Measurements from ENCODE around the gene FMO2.

The FMO2 gene, protein sequence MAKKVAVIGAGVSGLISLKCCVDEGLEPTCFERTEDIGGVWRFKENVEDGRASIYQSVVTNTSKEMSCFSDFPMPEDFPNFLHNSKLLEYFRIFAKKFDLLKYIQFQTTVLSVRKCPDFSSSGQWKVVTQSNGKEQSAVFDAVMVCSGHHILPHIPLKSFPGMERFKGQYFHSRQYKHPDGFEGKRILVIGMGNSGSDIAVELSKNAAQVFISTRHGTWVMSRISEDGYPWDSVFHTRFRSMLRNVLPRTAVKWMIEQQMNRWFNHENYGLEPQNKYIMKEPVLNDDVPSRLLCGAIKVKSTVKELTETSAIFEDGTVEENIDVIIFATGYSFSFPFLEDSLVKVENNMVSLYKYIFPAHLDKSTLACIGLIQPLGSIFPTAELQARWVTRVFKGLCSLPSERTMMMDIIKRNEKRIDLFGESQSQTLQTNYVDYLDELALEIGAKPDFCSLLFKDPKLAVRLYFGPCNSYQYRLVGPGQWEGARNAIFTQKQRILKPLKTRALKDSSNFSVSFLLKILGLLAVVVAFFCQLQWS
- total RNA-seq: 0 reads per million in 2 experiments

DNA sequence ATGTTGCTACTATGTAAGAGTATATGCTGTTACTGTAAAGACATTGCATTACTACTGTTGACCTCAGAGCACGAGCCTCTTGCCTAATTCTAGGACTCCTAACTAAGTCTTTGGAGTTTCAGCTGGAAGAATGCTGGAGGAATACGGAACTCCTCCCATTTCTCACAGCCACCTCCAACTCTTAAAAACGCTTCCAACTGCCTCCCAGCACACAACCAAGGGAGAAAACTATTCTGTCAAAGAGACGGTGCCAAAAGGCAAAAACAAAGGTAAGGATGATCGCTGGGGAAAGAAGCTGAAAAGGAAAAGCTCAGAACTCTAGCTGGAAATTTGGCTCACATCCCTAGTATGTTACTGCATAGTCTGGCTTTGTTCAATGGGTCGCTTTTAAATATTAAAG, at the start of gene FMO2:
Gene FMO2, plus strand, starts transcription at position 210 of the 400 bp plus-strand sequence. CDS start 414 bp downstream, outside the sequence.
- no peak for DNase-seq (ENCODE audit: low read depth)

DNA sequence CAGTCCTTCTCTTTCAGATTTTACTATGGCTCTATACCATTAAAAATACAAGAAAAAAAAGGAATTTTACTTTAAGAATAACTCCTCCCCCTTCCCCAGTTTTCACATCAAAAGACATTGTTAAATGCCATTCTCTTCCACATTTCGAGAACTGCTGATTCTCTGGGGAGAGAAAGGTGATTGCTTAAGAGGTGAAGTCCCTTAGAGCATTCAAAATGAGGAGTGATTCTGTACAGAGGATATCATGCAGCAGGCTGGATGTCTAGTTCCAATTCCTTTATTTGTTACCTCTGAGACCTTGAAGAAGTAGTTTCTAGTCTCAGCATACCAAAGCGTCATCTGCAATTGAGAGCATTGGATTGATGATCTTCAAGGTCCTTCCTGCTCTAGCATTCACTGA, 47.5 kb upstream of the FMO2 start:
- DNase-seq (ENCODE audit: low read depth): no peak

DNA sequence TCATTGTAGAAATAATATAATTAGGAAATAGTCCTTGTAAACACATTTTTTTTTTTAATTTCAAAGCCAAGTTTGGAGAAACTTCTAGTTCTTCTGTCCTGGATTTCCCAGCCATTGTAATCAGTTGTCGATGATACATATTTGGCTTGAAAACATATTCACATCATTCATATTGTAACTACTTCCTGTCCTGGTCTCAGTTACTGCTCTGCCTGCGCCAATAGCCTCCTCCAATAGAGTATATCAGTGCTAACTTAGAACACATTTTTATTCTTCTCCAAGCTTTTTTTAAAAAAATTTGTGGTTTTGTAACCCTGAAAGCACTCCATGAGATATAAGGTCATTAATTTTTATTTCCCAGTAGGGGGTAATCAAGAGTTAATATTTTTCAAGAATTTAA, 46.1 kb upstream of the FMO2 start:
- no peak for DNase-seq (ENCODE audit: low read depth)

DNA sequence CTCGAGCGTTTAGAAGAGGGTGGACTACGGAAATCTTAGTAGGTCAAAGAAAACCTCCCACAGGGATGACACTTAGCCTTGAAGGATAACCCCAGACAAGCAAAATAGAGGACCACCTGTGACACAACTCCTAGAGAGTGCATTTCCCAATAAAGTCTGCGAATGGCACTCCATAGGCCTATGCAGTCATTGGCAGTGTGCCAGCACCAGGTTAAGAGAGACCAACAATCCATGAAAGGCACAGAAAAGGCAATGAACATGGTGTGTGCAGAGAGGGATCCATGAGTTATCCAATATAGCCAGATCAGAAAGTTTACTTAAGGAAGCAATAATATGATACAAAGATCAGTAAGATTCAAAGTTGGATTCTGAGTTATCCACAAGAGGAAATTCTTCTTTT, 45.2 kb upstream of the FMO2 start:
- no peak for DNase-seq (ENCODE audit: low read depth)

DNA sequence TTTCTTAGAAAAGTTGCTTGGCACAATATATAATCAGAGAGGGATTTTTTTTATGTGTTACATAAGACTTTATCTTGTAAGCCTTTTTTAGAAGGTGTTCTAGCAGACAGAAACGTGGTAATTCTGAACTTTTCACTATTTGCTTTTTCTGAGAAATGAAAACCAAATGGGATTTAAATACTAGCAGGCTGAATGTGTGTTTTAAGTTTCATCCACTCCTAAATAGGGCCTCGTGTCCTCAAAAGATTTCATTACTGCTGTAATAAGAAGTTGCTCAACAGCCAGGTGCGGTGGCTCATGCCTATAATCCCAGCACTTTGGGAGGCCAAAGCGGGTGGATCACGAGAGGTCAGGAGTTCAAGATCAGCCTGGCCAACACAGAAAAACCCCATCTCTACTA, 44.7 kb upstream of the FMO2 start:
- DNase-seq (ENCODE audit: low read depth): no peak

DNA sequence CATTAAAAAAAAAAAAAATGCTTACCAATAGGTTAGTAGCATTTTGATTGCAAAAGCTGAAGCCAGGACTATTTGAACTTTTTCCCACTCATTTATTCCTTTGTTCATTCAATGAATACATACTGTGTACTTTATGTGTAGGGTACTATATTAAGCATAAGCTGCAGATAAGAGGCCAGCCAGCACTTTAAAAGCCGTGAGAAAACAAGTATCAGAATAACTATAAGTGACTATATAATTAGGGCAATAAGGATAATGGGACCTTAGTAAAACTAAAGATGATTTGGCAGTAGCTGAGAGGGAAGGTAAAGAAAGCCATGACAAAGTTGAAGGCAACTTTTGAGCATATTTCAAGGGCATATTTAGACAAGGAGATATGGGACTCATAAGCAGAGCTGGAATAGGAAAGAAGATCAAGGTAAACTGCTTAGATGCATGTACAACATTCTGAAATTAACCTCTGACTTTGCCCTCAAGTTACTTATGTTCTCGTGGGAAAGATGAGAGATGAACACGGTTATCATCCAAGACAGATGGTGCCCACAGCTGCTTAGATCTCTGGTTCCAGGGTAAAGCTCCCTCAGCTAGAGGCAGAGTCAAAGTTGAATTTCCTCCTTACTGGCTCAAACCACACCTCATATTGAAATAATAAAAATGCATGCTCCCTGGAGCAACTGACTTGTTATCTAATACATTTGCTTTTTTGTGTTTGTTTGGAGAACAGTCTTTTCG, 44.0 kb upstream of the FMO2 start:
- DNase-seq (ENCODE audit: low read depth): no peak

DNA sequence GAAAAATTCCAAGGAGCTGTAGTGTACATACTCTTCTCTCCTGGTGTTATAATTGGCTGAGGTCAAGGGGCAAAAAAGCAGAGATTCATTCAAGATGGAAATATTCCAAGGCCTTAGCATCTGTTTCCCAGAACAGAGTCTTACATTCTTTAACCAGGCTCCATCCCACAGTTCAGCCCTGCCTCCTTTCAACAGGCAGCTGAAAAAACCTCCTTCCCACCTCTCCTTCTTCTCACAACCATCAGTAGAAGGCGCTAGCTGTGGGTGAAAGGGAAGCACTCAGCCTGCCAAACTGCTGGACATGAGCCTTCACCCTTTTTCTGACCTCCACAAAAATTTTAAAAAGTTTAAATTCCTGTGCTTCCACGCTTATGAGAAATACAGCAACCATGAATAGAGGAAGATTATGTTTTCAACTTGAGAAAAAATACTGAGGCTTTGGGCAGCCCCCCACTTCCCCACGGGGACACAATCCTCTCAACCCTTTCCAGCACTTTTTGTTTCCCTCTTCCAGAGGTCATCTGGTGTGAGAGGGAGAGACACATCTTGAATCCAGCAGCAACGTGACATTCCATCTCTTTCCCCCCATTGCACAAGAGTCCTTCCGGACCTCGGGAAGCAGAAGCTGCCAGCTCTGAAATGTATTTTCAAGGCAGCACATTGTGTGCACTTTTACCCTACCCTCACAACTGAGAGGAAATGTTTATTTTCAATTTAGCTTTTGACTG, 43.2 kb upstream of the FMO2 start:
- no peak for DNase-seq (ENCODE audit: low read depth)

DNA sequence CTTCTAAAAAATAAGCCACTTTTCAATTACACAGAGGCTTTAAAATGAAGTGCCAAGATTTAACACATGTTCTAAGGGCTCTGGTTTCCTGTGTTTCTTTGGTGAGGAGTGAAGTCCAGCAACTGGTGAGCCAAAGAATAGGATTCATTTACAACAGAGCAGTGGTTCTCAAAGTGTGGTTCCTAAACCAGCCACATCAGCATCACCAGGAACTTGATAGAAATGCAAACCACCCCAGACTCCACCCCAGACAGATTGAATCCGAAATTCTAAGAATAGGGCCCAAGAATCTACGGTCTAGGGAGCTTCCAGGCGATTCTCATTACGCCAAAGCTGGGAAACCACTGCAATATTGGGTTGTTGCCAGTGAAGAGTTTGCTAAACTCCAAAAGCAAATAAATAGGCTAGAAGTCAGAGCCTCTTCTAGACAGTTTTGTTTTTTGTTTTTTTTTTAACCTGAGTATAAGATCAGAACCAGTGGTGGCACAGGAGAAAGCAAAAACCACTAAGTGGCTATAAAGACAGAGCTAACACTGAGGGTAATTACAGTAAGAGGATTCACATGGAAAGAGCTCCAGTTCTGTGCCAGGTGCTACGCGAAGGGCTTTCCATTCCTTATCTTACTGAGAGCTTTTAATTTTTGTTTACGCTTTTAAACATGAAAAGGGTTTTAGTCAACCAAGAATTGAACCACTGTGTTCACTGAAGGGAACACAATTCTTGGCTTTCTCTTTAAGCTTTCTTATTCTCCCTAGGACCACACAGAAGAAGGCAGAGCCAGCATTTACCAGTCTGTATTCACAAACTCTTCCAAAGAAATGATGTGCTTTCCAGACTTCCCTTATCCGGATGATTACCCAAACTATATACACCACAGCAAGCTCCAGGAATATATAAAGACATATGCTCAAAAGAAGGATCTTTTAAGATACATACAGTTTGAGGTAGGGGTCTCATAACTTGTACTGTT, 42.4 kb upstream of the FMO2 start:
- DNase-seq (ENCODE audit: low read depth): no peak

DNA sequence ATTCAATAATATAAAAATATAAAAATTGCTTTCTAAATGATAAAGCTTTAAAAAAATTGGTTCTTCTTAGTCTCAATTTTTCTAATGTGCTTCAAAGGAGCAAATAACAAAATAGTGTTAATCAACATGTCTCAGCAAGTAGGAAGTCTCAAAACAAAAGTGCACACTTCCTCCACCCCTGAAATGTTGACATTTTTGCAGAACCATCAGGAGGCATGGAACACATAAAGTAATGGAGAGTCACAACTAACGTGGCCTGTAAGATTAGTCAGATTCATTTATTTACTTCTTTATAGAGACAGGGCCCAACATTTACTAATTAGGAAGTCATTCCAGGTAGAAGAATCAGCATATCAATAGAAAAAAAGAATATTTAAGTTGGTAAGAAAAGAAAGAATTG, 34.9 kb upstream of the FMO2 start:
- no peak for DNase-seq (ENCODE audit: low read depth)

DNA sequence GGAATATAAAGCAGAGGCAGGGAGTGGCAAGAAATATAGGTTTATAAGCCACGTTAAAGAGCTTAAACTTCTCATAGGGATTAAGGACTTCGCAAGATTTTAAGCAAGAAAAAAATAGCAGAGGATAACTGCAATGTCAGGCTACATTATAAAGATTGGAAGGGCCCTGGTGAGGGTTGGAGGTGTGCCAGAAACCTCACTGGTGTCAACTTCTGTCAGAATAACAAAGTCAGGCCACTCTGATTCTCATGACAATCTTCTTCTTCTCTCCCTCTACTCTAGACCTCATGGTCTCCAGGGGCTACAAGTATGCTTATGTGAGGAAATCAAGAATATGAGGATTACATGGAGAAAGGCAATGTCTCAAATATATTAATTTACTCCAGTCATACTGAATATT, 32.6 kb upstream of the FMO2 start:
- no peak for DNase-seq (ENCODE audit: low read depth)

DNA sequence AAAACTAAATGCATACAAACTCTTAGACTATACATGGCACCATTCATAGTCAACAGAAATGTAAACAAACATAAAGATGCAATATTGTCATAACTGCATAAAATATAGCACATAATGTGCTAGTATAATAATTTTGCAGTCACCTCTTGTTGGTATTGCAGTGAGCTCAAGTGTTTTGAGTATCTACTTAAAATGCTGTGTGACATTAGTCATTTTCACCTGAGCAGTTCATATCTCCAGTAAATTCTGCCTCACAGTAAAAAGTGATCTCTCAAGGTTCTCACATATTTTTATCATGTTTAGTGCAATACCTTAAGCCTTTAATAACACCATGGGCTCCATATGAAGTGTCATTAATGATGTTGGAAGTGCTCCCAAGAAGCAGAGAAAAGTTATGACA, 29.6 kb upstream of the FMO2 start:
- DNase-seq (ENCODE audit: low read depth): no peak

DNA sequence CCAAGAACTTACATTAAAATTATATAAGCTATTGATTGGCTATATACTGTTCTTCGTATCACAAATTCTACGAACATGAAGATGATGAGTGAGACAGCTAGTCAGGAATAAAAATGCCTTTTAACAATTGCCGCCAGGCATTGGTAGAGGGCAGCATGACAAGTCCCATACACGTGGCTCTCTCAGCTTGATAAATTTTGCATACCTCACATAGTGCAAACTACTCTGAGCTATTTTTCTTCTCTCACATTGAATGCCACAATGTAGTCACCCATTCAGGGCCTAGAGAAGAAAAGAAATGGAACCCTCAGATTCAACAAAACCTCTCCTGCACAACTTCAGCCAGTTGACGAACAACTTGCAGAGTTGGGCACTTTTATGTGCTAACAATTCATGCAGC, 27.0 kb upstream of the FMO2 start:
- DNase-seq (ENCODE audit: low read depth): no peak

DNA sequence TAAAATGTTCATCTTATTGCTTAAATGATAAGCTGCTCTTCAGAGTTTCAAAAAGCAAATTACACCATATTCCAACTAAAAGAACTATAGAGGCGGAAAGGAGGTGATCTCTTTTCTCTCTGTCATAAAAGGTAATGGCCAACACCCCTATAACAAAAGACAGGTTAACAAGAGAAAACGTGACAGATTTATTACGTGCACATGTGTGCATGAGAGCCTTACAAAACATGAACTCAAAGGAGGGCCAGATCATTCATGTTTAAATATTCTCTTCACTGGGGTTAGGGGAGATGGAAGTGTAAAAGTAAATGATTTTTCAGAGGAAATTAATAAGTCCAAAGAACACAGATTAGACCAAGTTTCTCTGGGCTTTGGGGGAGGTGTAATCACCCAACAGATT, 26.5 kb upstream of the FMO2 start:
- DNase-seq (ENCODE audit: low read depth): no peak

DNA sequence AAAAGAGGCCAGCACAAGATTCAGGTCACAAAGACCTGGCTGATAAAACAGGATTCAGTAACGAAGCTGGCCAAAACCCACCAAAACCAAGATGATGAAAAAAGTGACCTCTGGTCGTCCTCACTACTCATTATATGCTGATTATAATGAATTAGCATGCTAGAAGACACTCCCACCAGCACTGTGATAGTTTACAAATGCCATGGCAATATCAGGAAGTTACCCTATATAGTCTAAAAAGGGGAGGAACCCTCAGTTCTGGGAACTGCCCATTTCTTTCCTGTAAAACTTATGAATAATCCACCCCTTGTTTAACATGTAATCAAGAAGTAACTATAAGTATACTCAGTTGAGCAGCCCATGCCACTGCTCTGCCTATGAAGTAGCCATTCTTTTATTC, 26.0 kb upstream of the FMO2 start:
- no peak for DNase-seq (ENCODE audit: low read depth)

DNA sequence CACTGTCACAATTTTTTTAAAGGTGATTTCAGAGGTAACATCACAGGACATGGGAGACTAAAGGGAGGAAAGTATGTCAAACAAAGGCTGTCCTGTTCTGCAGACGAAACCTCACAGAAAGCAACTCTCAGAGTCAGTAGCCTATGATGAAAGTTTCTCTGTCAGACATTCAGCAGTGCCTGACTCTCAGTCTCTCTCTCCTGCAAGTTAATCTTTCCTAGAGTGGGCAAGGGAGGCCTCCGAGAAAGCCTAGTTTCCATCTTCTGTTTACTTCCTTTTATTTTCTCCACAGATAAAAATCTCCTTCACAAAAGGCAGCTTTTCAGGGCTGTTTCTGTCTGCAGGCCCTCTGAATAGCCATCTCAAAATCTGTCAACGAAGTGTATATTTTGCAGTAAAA, 24.9 kb upstream of the FMO2 start:
- DNase-seq (ENCODE audit: low read depth): no peak

DNA sequence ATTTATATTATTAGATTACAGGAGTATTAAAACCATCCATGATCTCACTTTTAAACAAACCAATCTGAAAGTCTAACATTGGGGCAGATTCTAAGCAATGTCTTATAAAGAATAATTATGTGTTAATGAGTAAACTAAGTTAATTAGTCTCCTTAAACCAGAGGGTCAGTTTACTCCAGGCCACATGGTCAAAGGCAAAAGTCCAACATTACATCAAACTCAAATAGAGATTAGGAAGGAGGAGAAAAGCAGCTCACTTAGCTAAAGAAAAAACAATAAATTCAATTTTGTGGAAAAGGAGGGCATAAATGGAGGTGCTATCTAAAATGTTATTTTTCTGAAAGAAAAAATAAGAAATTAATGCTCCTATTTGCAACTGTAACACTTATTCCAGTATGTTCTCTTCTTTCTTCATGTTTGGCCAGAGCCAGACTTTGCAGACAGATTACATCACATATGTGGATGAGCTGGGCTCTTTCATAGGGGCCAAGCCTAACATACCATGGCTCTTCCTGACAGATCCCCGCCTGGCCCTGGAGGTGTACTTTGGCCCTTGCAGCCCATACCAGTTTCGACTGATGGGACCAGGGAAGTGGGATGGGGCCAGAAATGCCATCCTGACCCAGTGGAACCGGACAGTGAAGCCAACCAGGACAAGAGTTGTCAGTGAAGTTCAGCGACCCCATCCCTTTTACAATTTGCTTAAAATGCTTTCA, 24.3 kb upstream of the FMO2 start:
- DNase-seq (ENCODE audit: low read depth): no peak

DNA sequence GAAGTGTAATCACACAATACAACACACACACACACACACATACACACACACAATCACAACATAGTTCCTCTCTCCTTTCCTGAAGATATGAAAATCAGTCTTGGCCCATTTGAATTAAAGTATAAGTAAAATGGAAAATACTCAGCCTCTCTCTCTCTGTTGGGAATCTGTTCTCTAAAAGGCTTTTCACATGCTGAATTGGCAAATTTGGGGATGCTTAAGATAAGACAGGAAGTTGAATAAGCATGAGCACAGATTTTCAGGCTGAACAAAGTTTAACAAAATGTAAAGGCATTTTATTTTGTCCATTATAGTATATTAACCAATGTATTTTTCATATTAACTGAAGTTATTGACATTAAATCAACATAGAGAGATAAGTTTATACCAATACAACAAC, 23.7 kb upstream of the FMO2 start:
- no peak for DNase-seq (ENCODE audit: low read depth)

DNA sequence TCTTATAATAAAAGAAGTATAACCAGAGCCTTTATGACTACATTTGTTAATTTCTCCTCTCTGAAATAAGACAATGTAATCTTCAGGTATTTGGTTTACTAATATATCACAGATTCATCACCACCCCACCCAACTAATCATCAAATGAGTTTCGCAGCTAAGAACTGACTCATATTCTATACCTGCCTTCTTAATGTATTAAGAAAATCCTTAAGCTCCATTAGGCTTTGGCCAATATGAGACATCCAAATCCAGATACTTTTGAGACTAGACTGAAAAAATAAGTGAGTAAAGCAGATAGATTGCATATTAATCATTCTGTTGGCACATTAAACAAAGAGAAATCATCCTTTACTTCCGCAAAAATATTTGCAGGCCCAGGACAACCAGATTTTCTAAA, 18.7 kb upstream of the FMO2 start:
- no peak for DNase-seq (ENCODE audit: low read depth)

DNA sequence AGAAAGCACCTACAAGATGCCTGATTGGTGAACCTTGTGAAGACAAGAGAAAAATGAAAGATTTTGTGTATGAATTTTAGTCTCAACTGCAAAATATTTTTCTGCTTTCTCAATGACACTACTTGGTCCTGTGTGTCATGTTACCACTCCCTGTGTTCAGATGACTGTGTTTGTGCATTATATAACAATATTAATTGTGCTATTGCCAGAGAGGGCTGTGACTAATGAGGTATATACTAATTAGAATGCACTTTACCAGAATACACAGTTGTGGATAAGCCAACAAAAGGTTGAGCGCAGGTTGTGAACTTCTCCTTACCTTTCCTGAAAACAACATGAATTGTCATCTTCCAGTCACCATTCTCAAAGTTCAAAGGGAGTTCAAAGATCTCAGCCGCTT, 17.3 kb upstream of the FMO2 start:
- DNase-seq (ENCODE audit: low read depth): no peak

DNA sequence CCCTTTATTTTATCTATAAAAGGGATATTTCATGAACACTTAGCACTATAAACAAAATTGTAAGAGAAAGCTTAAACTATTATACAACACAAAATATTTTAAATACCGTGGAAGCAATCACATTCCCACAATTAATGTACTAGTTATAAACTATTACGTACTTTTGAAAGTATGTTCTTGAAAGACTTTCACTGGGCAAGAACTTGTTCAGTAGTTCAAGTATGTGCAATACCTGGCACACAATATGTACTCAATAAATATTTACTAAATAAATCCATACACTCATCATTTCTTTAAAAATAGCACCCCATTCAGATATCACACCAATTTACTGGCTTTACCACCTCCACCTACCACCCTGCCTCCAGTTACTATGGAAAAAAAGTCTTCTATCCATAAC, 12.6 kb upstream of the FMO2 start:
- no peak for DNase-seq (ENCODE audit: low read depth)

DNA sequence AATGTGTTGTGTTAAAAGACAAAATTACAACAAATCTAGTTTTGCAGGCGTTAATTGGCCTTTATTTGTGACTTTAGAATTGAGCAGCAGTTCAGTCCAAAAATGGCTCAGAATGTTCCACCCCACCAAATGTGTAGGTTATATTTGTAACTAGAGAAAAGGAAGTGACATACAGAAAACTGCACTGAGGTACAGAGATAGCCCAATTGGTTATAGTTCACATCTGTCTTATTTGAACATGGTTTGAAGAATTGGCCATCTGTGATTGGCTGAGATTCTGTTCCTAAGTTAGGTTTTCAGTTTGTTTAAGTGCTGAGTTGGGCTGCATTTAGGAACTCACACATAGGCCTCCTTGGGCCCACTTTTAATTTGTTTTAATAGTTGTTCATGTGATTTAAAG, 12.0 kb upstream of the FMO2 start:
- no peak for DNase-seq (ENCODE audit: low read depth)

Measured in T follicular helper cell (primary cell).